ENCODE data around the gene CCSAP.
"Not testable (repeated sequence)": the region's sequence is repeated elsewhere in the genome, so short reads cannot be mapped to it uniquely, and the experiment has no call there.

Gene CCSAP

DNA sequence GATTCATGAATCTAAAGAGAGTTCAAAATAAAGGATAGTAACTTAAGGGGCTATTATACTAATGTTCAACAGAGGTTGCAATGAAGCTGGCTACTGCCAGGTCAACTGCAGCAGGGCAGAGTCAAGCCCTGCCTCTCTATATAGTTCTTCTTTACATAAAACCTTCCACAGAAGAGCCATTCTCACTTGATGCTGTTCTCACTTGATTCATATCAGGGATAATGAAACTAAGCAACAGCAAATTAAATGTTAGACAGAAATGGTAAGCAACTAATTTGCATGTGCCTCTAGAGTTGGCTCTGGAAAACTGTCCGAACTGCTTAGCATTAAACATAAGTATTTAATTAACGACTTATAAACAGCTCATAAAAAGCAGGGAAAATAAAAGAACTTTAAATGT is 17.4 kb downstream of the CCSAP start:
- DNase-seq: no peak

DNA sequence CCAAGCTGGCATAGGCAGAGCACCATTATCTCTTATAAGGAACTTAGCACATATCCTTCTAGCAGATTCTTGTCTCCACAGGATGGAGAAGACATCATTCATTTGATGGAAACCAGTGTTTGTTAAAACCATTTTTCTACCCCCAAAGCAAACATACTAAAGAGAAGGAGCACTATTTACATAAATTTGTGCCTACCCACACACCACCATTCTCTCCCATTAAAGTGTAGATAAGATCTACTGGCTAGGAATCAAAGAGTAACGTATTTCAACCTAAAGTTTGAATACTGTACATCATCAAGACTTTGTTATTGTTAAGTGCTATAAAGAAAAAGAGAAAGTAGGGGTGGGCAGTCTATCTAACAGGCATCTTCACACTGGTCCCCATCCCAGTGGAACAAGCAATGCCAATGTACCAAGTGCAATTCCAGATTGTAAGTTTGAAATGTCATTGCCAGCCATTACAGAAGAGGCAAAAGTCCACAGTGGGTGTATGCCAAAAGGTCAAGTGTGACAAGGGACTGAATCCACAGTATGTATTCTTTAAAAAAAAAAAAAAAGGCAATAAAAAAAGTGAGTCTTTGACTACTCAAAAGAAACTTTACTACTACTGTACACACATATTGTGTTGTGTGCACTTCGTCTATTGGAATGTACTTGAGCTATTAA is 18.8 kb downstream of the CCSAP start:
- no peak for DNase-seq

DNA sequence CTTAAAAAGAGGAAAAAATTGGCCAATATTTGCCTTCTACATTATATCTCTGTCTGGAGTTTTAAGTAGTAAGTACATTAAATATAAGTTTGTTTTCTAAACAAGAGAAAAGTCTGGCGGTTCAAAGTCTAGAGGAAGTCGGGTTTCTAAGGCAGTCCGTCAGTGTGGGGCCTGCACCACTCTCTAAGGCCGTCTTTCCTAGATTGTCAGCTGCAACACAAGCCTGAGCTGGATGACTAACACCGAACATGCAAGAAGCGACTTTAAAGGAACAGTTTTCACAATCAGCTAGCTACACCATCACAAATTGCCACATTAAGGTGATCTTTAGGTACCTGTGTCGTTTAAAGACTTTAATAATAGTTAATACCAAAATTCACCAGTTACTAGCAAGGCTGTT is 19.6 kb downstream of the CCSAP start:
- no peak for DNase-seq

DNA sequence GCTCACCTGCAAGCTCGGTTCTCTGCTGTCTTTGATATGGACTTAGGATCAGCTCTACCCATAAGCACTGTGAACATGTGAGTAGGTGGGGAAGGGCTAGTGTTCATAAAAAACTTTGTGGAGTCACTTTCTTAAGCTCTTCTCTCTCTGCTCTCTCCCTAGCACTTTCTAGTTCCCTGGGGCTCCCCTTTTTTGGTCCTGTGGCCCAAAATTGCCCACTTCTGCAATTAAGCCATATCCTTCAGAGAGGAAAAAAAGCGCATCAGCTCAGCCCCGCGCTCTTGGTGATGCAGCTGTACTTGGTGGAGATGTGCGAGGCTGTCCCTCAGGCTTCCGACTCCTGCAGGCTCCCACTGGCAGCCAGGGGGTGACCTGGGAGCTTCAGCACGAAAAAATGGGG is 23.4 kb downstream of the CCSAP start:
- no peak for DNase-seq

DNA sequence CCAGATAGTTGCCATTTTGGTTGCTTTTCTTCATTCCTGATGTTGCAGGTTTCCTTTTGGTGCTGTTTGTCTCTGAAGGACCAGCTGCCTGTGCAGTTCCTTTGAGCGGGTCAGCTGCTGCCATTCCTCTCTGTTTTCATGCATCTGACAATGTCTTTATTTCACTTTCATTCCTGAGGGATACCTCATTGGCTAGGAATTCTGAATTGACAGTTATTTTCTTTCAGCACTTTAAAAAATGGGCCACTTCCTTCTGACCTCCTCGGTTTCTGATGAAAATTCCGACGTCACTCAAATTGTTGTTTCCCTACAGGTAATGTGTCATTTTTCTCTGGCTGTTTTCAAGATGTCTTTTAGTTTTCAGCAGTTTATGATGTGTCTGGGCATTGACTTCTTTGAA is 24.8 kb downstream of the CCSAP start:
- no peak for DNase-seq

DNA sequence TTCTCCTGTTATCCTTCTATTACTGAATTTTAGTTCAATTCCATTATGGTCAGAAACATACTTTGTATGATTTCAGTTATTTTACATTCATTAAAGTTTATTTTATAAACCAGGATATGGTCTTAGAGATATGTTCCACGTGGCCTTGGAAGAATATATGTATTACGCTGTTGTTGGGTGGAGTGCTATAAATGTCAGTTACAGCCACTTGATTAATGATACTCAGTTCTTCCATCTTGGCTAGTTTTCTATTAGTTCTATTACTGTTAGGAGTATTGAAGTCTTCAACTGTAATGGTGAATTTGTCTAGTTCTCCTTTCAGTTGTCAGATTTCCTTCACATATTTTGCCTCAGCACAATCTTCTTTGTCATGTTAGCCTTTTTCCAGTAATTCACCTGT is 26.7 kb downstream of the CCSAP start:
- DNase-seq: no peak

DNA sequence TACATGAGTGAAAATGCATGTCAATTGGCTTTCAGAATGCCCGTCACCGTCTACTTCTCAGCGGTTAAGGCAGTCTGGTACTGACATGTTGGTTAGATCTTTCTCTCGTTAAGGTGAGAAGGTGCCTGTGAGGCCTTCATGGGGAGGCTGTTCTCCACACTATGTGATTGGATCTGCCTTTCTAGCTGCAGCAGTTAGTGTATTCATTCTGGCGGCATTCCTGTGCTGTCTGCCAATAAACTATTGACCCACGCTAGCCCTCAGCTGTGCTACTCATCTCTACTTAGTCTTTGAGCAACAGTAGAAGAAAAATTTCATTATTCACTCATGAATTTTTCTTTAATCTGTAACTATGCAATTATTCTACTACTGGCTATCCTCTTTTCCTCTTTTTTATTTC is 32.0 kb downstream of the CCSAP start:
- DNase-seq: no peak

DNA sequence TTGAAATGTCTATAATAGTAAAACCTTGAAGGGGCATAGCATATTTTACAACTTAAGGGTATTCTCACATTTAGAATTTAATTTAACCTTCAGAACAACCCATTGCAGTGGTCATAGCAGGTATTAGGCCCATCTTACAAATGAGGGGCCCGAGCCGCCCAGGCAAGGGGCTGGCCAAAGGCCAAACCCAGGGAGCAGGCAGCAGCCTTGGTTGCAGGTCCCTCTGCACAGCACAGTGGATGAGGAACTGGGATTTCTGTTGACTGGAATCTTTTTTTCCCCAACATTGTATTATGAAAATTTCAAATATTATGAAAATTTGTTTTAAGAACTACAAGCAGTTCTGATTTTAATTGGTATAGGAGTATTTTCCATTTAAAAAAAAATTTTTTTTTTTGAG is 33.2 kb downstream of the CCSAP start:
- no peak for DNase-seq

DNA sequence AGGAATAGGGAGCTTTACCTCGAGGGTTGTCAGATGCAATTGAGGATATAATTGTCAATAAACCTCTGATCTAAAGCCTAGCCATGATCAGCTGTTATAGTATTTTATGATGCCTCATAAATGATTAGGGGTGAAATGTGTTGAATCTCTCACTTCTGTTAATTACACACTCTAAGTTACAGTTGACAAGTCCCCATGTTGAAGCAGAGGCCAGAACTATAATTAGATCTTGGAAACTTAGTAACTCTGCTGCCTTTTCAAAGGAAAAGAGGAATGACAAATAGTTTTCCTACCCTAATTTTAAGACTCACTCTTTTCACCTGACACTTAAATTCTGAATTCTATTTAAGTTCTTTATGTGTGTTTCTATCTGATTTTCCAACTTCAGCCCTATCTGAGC is 33.8 kb downstream of the CCSAP start:
- no peak for DNase-seq

DNA sequence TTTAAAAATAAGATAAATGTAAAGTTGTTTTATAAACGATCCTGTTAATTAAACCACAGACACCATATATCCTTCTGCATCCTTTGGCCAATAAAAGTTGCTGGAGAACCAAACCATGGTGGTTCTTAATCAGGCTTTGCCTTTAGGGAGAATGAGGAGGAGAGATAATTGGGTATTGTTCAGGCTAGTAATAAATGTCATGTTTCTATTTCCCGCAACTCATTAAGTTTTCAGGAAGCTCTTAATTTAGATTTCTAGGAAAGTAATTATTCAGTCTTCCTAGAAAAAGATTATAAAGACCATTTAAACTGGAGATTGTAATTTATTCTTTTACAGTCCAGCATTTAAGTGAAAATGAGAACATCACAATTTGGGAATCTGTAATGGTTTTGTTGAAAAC is 37.5 kb downstream of the CCSAP start:
- DNase-seq: no peak

DNA sequence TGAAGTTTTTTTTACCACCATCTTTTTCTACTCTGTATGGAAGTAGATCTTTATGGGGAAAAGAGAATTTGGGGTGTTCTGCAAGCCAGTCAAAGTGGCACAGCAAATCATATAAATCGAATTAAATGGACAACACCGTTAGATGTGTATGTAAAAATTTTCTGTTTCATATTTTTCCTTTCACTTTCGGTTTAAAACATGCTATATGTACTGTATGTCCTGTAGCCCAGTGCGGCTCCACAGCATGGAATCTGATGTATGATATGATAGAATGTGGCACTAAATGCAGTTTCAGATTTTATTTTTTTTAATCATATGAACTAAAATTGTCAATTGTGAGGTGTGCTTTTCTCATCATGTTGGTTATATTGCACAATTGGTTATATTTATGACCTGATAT is 39.0 kb downstream of the CCSAP start:
- no peak for DNase-seq

DNA sequence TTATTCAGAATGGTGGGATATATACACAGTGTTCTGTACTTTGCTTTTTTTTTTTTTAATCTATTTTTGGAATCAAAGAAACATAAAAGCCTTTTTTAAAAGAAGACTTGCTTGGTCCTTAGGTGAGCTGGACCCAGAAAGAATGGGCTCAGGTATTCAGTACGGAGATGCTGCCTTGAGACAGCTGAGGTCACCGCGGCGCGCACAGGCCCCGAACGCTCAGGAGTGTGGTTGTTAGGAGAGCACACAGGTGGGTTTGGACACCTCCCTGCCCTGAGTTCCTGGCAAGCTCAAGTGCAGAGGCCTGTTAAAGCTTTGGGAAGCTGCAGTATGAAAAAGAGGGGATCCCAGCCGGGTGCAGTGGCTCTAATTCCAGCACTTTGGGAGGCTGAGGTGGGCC is 40.1 kb downstream of the CCSAP start:
- no peak for DNase-seq

DNA sequence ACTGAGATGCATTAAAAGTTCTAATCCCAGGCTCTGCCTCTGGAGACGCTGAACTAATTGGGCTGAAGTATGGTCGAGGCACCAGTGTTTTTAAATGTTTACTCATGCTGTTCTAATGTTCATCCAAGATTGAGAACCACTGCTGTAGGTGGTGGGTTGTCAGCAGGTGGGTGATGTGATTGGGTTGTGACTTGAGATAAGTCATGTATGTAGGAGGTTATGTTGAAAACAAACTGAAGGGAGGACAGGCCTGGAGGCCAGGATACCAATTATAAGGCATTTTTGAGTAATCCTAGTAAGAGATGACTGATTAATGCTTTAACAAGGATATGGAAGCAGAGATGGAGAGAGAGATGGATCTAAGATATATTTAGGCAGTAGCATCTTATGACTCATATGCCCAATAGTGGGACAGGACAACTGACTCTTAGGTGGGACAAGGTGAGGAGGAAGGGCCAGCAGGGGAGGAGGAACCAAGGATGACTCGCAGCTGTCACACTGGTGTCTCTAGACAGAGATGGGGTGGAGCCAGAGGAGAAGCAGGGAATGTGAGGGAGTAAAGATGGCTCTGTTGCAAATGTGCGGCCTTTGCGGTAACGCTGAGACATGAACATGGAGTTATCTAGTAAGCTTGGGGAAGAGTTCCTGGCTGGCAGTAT is 42.6 kb downstream of the CCSAP start:
- DNase-seq: no peak

DNA sequence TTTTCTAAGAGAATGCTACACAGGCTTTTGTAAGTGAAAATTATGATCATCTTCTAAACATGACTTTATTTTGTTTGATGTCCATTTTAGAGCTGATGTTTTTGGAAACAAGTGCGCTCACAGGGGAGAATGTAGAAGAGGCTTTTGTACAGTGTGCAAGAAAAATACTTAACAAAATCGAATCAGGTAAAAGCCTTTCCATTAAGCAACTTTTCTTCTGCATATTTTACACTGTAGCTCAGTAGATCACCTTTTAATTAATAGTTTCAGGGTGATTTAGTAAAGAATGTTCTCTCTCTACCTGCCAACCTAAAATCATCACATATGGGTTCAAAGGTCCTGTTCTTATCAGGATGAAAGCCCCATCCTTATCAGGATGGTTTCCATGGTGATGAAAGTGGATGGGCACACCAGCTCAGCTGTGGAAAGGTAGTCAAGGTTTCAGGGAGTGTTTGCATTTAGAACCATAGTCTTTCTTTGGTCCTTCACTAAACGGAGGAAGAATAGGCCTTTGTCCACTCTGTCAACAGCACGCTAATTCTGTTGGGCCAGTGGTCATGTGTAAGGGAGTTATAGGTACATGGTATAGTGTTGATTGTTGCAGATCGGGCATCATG is 43.9 kb downstream of the CCSAP start:
- DNase-seq: no peak

DNA sequence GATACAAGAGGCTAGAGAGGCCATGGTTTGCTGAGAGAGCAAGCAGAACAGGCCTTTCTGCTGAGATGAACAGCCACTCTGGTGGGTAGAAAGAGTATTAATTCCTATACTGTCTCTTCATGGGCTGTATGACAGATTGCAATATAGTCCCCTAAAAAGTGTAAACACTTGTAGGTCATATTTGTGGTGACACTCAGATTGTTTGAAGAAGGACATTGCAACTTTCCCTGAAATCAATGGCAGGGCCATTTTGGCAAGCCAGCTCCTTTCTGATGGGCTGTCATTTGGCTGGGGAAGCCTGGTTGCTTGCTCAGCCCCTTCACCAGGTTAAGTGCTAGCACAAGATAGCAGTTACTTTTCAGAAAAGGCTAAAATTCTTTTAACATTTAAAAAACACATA is 44.4 kb downstream of the CCSAP start:
- DNase-seq: no peak

DNA sequence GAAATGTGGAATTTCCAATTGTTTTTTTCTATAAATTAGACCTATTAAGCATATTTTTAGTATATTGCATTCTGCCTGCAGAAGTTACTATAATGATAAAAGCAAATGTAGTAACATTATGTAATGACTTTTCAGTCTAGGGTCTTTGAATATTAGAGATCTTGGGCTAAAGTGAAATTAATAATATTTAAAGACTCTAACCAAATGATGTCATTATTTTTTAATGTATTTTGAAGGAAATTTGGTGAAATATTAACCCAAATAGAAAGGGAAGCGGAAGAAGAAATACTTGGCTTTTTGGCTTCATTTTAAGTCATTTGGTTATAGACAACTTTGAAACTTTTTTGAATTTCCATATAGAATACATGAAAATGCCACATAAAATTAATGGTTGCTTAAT is 45.1 kb downstream of the CCSAP start:
- no peak for DNase-seq

DNA sequence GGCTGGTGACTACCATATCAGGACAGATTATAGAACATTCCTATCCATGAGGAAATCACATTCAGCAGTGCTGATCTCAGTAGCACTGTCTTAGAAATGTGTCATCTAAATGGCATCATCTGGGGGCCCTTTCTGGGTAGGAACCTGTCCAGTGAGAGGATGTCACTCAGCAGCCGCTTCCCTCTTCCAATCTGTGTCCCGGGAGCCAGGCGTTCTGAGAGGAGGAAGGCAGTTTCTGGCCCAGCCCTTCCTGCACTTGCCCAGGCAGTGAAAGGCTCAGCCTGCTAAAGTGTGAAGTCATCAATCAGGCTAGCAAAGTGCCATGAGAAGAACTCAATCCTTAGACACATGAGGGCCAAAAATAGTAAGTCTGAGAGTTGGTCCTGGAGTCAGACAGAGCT is 46.3 kb downstream of the CCSAP start:
- DNase-seq: no peak

DNA sequence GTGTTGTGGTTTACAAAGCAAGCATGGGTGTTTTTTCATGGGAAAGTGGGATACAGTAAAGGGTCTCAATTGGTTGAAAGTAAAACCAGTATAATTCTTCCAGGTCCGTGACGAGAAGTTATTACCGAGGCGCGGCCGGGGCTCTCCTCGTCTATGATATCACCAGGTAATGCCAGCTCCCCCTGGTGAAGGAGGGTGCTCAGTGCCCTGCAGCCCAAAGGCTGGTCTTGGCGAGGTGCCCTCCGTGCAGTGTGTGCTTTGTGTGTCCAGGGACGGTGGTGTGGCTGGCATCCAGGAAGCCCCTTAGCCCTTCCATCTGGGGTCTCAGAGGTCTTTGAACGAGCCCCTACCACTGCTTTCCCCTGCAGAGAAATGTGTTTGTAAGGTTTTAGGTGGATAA is 47.1 kb downstream of the CCSAP start:
- DNase-seq: no peak

DNA sequence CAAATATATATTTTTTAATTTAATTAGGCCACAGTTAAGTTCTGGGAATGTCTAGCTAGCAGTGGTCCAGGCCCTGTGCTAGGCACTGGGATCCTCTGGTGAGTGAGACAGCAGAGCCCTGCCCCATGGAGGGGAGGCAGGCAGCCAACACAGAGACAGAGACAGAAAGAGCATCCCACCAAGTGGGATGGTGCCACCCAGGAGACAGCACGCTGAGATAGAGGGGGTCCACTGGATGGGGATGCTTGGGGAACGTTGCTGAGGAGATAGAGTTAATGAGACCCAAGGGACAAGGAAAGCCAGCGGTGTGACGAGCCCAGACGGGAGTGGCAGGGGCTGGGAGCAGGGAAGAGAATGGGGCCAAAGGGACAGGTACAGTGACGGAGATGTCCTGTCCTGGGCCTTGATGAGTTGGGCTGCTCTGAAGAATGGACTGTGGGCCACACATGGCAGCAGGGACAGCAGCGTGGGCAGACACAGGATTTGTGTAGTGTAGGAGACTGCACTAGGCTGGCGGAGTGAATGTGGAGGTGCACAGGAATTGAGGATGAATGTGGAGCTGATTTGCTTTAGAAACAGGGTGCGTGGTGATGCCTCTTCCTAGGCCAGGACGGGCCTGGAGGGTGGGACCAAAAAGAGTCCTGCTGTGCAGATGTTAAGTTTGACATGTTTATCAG is 49.2 kb downstream of the CCSAP start:
- DNase-seq: no peak

DNA sequence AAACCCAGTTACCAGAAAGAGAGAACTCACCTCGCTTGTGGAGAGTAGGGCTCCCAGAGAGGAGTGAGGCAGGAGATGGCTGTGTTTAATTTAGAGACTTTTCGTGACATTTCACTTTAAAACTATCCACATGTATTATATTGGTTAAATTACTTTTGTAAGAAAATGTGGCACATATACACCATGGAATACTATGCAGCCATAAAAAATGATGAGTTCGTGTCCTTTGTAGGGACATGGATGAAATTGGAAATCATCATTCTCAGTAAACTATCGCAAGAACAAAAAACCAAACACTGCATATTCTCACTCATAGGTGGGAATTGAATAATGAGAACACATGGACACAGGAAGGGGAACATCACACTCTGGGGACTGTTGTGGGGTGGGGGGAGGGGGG is 51.2 kb downstream of the CCSAP start:
- not testable (repeated sequence) for DNase-seq

DNA sequence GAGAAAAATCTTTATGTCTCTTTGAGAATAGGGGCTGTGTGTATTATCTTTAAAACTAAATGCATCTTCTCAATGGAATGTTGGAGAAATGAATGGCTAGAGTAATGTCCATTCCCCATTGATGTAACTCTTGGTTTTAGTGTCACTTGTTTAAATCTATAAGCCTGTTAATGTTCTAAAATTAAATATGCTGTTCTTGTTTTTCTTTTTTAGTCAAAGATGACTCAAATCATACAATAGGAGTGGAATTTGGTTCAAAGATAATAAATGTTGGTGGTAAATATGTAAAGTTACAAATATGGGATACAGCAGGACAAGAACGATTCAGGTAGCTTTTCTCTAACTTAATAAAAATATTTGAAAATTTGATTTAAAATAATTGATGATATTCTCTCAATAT is 54.3 kb downstream of the CCSAP start:
- no peak for DNase-seq

DNA sequence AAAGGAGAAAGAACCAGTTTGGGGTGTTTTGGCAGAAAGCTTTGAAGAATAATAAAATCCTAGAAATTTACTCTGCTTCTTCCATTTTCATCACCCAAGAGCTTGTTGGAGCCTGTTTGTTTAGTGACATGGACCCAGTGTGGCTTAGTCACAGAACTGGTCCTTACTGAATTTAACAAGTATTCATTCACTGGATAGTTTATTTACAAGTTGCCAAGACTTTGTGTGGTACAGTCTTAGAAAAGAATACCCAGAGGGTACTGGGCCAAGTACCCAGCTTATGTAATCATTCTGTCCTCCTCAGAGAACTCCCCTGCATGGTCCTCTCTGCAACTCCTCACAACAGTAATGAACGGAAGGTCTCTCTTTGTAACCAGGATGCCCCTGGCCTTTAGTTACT is 55.6 kb downstream of the CCSAP start:
- DNase-seq: no peak

DNA sequence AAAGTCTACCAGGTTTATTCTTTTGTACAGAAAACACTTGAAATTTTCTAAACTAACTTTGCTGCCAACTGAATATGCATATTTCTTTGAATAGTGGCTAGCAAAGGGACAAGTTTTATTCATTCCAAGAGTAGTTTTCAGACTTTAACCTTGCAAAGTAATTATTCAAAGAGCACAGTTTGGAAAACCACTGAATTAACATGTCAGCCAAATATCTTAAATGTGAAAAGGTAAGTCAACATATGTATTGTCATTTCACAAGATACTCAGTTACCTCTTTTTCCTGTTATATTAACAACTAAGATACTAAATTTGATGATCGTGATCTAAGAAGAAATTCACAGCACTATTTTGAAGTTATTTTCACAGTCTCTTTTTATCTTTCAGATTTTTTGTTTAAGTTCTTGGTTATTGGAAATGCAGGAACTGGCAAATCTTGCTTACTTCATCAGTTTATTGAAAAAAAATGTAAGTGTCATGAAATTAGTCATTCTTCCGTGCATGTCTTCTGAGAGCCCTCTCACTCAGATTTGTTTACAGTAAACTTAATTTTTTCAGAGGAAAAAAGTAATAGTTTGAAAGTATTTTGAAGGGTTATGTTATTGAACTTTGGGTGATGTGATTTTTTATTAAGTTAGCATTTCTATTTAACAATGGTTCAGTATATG is 56.6 kb downstream of the CCSAP start:
- no peak for DNase-seq

DNA sequence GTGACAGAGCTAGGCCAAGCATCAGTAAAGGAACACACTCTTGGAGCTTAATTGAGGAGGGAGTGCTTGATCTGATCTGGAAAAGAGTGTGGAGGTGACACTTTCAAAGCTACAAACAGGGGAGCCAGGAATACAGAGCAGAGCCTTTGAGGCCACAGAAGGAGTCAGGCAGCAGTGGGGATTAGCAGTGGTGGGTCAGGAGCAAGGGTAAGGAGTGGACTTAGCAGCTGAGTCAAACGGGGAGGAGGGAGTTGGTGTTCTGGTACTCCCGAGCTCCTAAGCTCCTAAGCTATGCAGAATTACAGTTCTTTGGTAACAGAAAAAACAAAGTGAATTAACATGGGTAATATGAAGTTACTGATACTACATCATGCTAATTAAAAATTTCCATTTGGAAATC is 57.4 kb downstream of the CCSAP start:
- no peak for DNase-seq
